ENCODE measurements around the gene ACER1.

Gene ACER1

DNA sequence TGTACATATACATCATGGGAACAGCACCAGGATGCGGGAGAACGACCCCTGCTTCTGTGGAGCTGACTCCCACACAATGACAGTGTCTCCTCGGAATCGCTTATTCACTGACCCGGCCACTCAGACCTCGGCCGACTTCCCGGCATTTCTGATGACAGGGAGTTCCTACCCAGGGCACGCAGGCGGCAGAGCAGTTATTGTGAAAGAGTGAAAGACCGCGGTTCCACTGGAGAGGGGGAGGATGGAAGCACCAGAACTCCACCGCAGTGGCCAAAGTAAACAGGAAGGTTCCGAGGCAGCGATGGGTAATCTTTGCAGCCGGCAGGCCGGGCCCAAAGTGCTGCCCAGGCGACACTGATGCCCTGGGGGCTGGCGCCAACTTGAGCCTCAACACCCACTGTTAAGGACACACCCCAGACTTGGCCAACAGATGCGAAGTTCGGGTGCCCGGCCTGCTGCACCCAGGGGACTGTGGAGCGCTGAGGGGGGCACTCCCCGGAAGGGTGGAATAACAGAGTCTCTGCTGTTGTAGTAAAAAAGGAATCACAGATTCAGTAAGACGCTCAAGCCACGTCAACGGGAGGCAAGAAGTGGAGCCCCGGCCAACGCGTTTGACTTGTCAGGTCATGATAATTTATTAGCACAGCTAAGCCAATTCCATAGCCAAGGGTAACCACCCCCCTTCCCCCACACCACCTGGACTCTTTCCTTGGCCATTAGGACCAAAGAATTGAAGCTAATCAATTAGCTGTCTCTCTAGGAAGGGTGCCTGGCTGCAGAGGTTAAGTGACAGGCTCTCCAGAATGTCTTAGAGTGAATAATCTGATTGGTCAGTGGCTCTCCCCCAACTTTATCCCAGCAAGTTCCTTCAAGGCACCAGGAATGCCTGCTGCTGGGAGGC, 59.5 kb downstream of the ACER1 start:
- Histone ChIP-seq H3K9me3 (ENCODE audit: control insufficient read depth, low read length) (no peaks in the 10 kb centered on the region), H3K27ac (ENCODE audit: low read depth, low read length, severe bottlenecking) (peak overlapping the region; percentile 91), H3K36me3 (ENCODE audit: control insufficient read depth, insufficient read depth, low read length) (peaks cover 43% of the 10 kb centered on the region), H3K4me1 (ENCODE audit: control insufficient read depth, insufficient read depth, low read length, poor library complexity, severe bottlenecking) (peaks cover 69% of the 10 kb centered on the region), H3K4me3 (ENCODE audit: extremely low read depth, insufficient read depth, low read length, poor library complexity, severe bottlenecking) (no peak overlapping the region)
- WGBS, 2 experiments (ENCODE audit: insufficient coverage in 2 of 2), result 81 to 94% methylated on average over 18 to 29 of the region's 30 CpGs

DNA sequence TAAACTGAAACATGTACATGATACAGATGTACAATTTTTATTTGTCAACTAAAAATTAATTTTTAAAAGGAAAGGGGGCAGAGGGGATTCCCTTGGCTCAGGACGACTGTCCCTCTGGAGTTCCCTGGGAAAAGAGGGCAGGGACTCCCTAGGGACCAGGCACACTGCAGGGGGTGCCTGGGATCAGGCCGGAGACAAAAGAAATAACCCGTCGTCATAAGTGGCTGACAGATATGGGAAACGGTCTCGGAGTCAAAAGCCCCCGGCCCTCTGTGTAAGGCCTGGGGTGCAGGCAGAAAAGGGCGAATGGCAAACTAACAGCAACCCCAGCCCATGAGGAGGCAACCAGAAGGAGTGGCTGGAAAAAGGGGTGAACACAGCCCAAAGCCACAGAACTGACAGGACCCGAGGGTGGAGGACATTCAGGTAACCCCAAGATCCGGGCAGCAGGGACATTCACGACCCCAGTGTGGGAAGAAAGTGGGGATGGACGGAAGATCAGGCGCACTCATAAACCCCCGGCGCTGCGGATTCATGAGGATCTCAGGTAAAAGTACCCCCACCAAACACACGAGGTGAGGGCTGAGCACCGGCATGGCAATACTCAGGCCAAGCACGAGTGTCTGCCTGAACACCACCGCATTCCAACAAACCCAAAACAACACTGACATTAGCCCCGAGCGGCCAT, 60.4 kb downstream of the ACER1 start:
- Histone ChIP-seq H3K4me1 (ENCODE audit: control insufficient read depth, insufficient read depth, low read length, poor library complexity, severe bottlenecking) (peaks cover 63% of the 10 kb centered on the region), H3K36me3 (ENCODE audit: control insufficient read depth, insufficient read depth, low read length) (peaks cover 46% of the 10 kb centered on the region), H3K9me3 (ENCODE audit: control insufficient read depth, low read length) (no peaks in the 10 kb centered on the region), H3K4me3 (ENCODE audit: extremely low read depth, insufficient read depth, low read length, poor library complexity, severe bottlenecking) (no peak overlapping the region), H3K27ac (ENCODE audit: low read depth, low read length, severe bottlenecking) (peak overlapping the region; percentile 91)
- WGBS, 2 experiments (ENCODE audit: insufficient coverage in 2 of 2), result 83 to 84% methylated on average over 15 to 19 of the region's 22 CpGs

- peaks cover 46% of the 10 kb centered on the region for H3K36me3 ChIP-seq (ENCODE audit: control insufficient read depth, insufficient read depth, low read length)
- peak overlapping the region; percentile 91 for H3K27ac ChIP-seq (ENCODE audit: low read depth, low read length, severe bottlenecking)
- H3K4me1 ChIP-seq (ENCODE audit: control insufficient read depth, insufficient read depth, low read length, poor library complexity, severe bottlenecking), result peaks cover 56% of the 10 kb centered on the region
- H3K9me3 ChIP-seq (ENCODE audit: control insufficient read depth, low read length), result no peaks in the 10 kb centered on the region
- 72 to 82% methylated on average over 7 to 11 of the region's 11 CpGs for WGBS, 2 experiments (ENCODE audit: insufficient coverage in 2 of 2)
- H3K4me3 ChIP-seq (ENCODE audit: extremely low read depth, insufficient read depth, low read length, poor library complexity, severe bottlenecking), result no peak overlapping the region
These were observed 61.0 kb downstream of the ACER1 start for GRCh38 chr19:6272411-6272791.

- no peaks in the 10 kb centered on the region for H3K9me3 ChIP-seq (ENCODE audit: control insufficient read depth, low read length)
- peaks cover 44% of the 10 kb centered on the region for H3K36me3 ChIP-seq (ENCODE audit: control insufficient read depth, insufficient read depth, low read length)
- WGBS, 2 experiments (ENCODE audit: insufficient coverage in 2 of 2), result 85 to 87% methylated on average over 34 to 35 of the region's 35 CpGs
- no peak overlapping the region for H3K4me3 ChIP-seq (ENCODE audit: extremely low read depth, insufficient read depth, low read length, poor library complexity, severe bottlenecking)
- peak overlapping the region; percentile 91 for H3K27ac ChIP-seq (ENCODE audit: low read depth, low read length, severe bottlenecking)
- H3K4me1 ChIP-seq (ENCODE audit: control insufficient read depth, insufficient read depth, low read length, poor library complexity, severe bottlenecking), result peaks cover 51% of the 10 kb centered on the region
These were observed 61.5 kb downstream of the ACER1 start for GRCh38 chr19:6271721-6272410.

GRCh38 chr19:6271251-6271650, 62.2 kb downstream of the ACER1 start:
- Histone ChIP-seq H3K27ac (ENCODE audit: low read depth, low read length, severe bottlenecking) (no peak overlapping the region), H3K4me1 (ENCODE audit: control insufficient read depth, insufficient read depth, low read length, poor library complexity, severe bottlenecking) (peaks cover 45% of the 10 kb centered on the region), H3K4me3 (ENCODE audit: extremely low read depth, insufficient read depth, low read length, poor library complexity, severe bottlenecking) (no peak overlapping the region)

DNA sequence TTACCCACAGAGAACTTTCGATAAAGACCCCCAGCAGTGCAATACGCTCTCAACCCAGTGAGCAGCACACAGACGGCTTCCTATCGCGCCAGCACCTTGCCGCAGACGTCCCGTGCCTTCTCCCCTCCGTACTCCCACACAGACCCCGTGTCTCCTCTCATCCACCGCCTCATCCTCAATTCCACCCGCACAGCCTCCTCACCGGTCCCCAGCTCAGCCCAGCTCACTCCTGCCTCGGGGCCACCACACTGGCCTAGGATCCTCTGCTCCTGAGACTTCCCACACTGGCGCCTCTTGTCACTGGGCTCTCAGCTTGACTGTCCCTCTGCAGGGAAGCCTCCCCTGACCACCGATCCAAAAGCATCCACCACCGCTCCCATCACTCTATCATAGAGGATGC, 62.6 kb downstream of the ACER1 start:
- Histone ChIP-seq H3K4me1 (ENCODE audit: control insufficient read depth, insufficient read depth, low read length, poor library complexity, severe bottlenecking) (peaks cover 41% of the 10 kb centered on the region), H3K36me3 (ENCODE audit: control insufficient read depth, insufficient read depth, low read length) (peaks cover 50% of the 10 kb centered on the region), H3K27ac (ENCODE audit: low read depth, low read length, severe bottlenecking) (no peak overlapping the region), H3K4me3 (ENCODE audit: extremely low read depth, insufficient read depth, low read length, poor library complexity, severe bottlenecking) (no peak overlapping the region), H3K9me3 (ENCODE audit: control insufficient read depth, low read length) (no peaks in the 10 kb centered on the region)
- WGBS, 2 experiments (ENCODE audit: insufficient coverage in 2 of 2), result 94 to 95% methylated on average over 17 of the region's 17 CpGs

More at GRCh38 chr19:6271251-6271650, 62.2 kb downstream of the ACER1 start:
- WGBS, 2 experiments (ENCODE audit: insufficient coverage in 2 of 2), result 80 to 92% methylated on average over 6 to 9 of the region's 9 CpGs
- Histone ChIP-seq H3K36me3 (ENCODE audit: control insufficient read depth, insufficient read depth, low read length) (peaks cover 50% of the 10 kb centered on the region), H3K9me3 (ENCODE audit: control insufficient read depth, low read length) (no peaks in the 10 kb centered on the region)

DNA sequence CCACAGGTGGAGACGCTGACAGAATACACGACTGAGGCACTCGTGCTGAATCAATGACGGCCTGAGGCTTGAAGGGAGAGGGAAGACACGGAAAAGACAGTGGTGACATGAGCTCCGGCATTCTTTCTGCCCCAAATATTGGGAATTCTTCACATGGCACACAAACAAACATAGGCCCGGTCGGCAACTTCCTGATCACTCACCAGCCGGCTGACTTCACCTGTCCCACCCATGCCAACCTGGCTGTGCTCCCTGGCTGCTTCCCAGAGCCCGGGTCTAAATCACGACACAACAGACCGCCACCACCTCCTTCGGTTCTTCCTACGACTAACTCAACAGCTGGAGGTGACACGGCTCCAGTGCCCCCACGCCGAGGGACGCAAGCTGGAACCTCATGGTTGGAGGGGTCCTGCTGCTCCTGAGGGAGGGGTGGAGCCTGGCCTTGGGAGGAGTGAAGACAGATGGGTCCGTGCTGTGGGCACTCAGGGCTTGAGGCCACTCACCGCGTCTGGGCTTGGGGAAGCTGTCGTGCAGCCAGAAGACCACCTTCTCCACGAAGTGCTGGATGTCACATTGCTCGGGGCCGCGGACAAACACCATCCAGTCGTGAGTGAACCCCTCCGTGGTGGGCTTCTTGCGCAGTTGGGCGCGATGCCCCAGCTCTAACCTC, 63.2 kb downstream of the ACER1 start:
- H3K9me3 ChIP-seq (ENCODE audit: control insufficient read depth, low read length), result no peaks in the 10 kb centered on the region
- H3K4me3 ChIP-seq (ENCODE audit: extremely low read depth, insufficient read depth, low read length, poor library complexity, severe bottlenecking), result no peak overlapping the region
- 95 to 97% methylated on average over 20 to 26 of the region's 31 CpGs for WGBS, 2 experiments (ENCODE audit: insufficient coverage in 2 of 2)
- no peak overlapping the region for H3K27ac ChIP-seq (ENCODE audit: low read depth, low read length, severe bottlenecking)
- peaks cover 50% of the 10 kb centered on the region for H3K36me3 ChIP-seq (ENCODE audit: control insufficient read depth, insufficient read depth, low read length)
- H3K4me1 ChIP-seq (ENCODE audit: control insufficient read depth, insufficient read depth, low read length, poor library complexity, severe bottlenecking), result peaks cover 36% of the 10 kb centered on the region

GRCh38 chr19:6269101-6269886, 64.1 kb downstream of the ACER1 start:
- no peak overlapping the region for H3K4me3 ChIP-seq (ENCODE audit: extremely low read depth, insufficient read depth, low read length, poor library complexity, severe bottlenecking)
- 94% methylated on average over 30 to 32 of the region's 33 CpGs for WGBS, 2 experiments (ENCODE audit: insufficient coverage in 2 of 2)
- H3K27ac ChIP-seq (ENCODE audit: low read depth, low read length, severe bottlenecking), result no peak overlapping the region
- H3K9me3 ChIP-seq (ENCODE audit: control insufficient read depth, low read length), result no peaks in the 10 kb centered on the region
- H3K36me3 ChIP-seq (ENCODE audit: control insufficient read depth, insufficient read depth, low read length), result peaks cover 44% of the 10 kb centered on the region
- peaks cover 35% of the 10 kb centered on the region for H3K4me1 ChIP-seq (ENCODE audit: control insufficient read depth, insufficient read depth, low read length, poor library complexity, severe bottlenecking)

DNA sequence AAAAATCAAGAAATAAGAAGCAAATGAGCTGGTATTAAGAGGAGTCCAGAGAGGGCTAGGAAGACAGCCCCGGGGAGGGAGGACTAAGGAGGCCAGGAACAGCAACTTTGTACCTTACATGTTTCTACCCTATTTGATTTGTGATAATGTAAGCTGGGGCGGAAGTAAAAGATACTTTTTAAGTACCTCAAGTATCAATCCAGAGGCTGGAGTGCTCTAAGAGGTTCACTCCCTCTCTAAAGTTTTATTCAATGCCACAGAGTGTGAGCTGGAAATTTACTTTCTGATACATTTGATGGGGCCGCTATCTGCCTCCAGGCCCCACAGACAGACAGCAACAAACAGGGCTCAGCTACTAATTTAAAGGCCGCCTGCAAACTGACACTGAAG, 65.0 kb downstream of the ACER1 start:
- Histone ChIP-seq H3K9me3 (ENCODE audit: control insufficient read depth, low read length) (no peaks in the 10 kb centered on the region), H3K36me3 (ENCODE audit: control insufficient read depth, insufficient read depth, low read length) (peaks cover 46% of the 10 kb centered on the region), H3K4me1 (ENCODE audit: control insufficient read depth, insufficient read depth, low read length, poor library complexity, severe bottlenecking) (peaks cover 33% of the 10 kb centered on the region), H3K4me3 (ENCODE audit: extremely low read depth, insufficient read depth, low read length, poor library complexity, severe bottlenecking) (no peak overlapping the region), H3K27ac (ENCODE audit: low read depth, low read length, severe bottlenecking) (no peak overlapping the region)
- 81 to 90% methylated on average over 2 to 3 of the region's 4 CpGs for WGBS, 2 experiments (ENCODE audit: insufficient coverage in 2 of 2)
